Liver (tissue), 9 donors: ENCODE results near the gene RPL10A. TPM values are rescaled to one million over a fixed set of nuclear protein-coding genes. Genes with fewer than 3 reads are reported as not detected.
A peak's percentile ranks its signal among the peaks of the same experiment; 100 is the strongest.

Source experiments
- DNase-seq: peaks from one replicate; pipeline ENCODE4 v3.0.0-alpha.2; 2017; ENCODE audit warnings: low spot score
- H3K27ac ChIP-seq, 2 donors: one replicate each; pipeline ENCODE4 v1.7.0; 2013; ENCODE audit warnings: inconsistent platforms in 2 of 2, low read length in 2 of 2, control low read depth in 1 of 2, low read depth in 1 of 2, mild to moderate bottlenecking in 1 of 2
- H3K27me3 ChIP-seq, 4 donors: one replicate each; pipeline versions ENCODE4 v1.6.1 to v1.7.0; 2013; ENCODE audit warnings: low read length in 3 of 4, inconsistent platforms in 1 of 4, mild to moderate bottlenecking in 1 of 4, moderate library complexity in 1 of 4; ENCODE audit not compliant: control insufficient read depth in 4 of 4, insufficient read depth in 4 of 4
- H3K36me3 ChIP-seq, 4 donors: one replicate each; pipeline versions ENCODE4 v1.6.1 to v1.7.0; 2013; ENCODE audit warnings: low read length in 3 of 4, mild to moderate bottlenecking in 3 of 4, low read depth in 1 of 4, moderate library complexity in 1 of 4; ENCODE audit not compliant: control insufficient read depth in 4 of 4, insufficient read depth in 3 of 4
- H3K4me1 ChIP-seq, 4 donors: one replicate each; pipeline versions ENCODE4 v1.6.1 to v1.7.0; 2013; ENCODE audit warnings: low read length in 3 of 4, mild to moderate bottlenecking in 3 of 4, moderate library complexity in 1 of 4; ENCODE audit not compliant: control insufficient read depth in 4 of 4, insufficient read depth in 4 of 4
- H3K4me3 ChIP-seq, 3 donors: one replicate each; pipeline versions ENCODE4 v1.6.1 to v1.7.0; 2013; ENCODE audit warnings: low read length in 3 of 3, control low read depth in 1 of 3, low read depth in 1 of 3, mild to moderate bottlenecking in 1 of 3
- H3K9ac ChIP-seq, 2 donors: one replicate each; pipeline ENCODE4 v1.7.0; 2013; ENCODE audit warnings: low read length in 2 of 2, mild to moderate bottlenecking in 2 of 2, moderate library complexity in 2 of 2, control low read depth in 1 of 2, low read depth in 1 of 2
- H3K9me3 ChIP-seq, 4 donors: one replicate each; pipeline versions ENCODE4 v1.6.1 to v1.7.0; 2013; ENCODE audit warnings: low read length in 3 of 4; ENCODE audit not compliant: control insufficient read depth in 4 of 4
- ATF3 ChIP-seq: IDR thresholded peaks from 2 replicates; pipeline ENCODE4 v1.6.1; 2016; ENCODE audit warnings: antibody characterized with exemption
- EGR1 ChIP-seq, 2 donors: IDR thresholded peaks; 2 replicates each; pipeline ENCODE4 v1.6.1; 2016 to 2018; ENCODE audit warnings: antibody characterized with exemption in 2 of 2, low read depth in 2 of 2
- FOXA1 ChIP-seq: IDR thresholded peaks from 2 replicates; pipeline ENCODE4 v1.6.1; 2016; ENCODE audit warnings: antibody characterized with exemption
- FOXA2 ChIP-seq: IDR thresholded peaks from 2 replicates; pipeline ENCODE4 v1.6.1; 2016; ENCODE audit warnings: antibody characterized with exemption
- GABPA ChIP-seq, 2 donors: IDR thresholded peaks in 1 of 2; conservative IDR thresholded peaks in 1 of 2; 2 replicates each; pipeline ENCODE4 v1.6.1; 2016; ENCODE audit warnings: antibody characterized with exemption in 2 of 2, mild to moderate bottlenecking in 1 of 2, moderate library complexity in 1 of 2
- HNF4A ChIP-seq, 2 donors: conservative IDR thresholded peaks; 2 replicates each; pipeline ENCODE4 v1.6.1; 2016; ENCODE audit warnings: antibody characterized with exemption in 2 of 2, mild to moderate bottlenecking in 2 of 2
- HNF4G ChIP-seq: IDR thresholded peaks from 2 replicates; pipeline ENCODE4 v1.6.1; 2016; ENCODE audit warnings: antibody characterized with exemption
- JUND ChIP-seq, 2 donors: IDR thresholded peaks; 2 replicates each; pipeline ENCODE4 v1.6.1; 2016; ENCODE audit warnings: antibody characterized with exemption in 2 of 2
- MAX ChIP-seq: IDR thresholded peaks from 2 replicates; pipeline ENCODE4 v1.6.1; 2016; ENCODE audit warnings: antibody characterized with exemption
- NR2F2 ChIP-seq: IDR thresholded peaks from 2 replicates; pipeline ENCODE4 v1.6.1; 2016; ENCODE audit warnings: antibody characterized with exemption
- RAD21 ChIP-seq, 2 donors: IDR thresholded peaks; 2 replicates each; pipeline ENCODE4 v1.6.1; 2016; ENCODE audit warnings: antibody characterized with exemption in 2 of 2, mild to moderate bottlenecking in 2 of 2
- RXRA ChIP-seq, 2 donors: IDR thresholded peaks; 2 replicates each; pipeline ENCODE4 v1.6.1; 2017 to 2018; ENCODE audit warnings: antibody characterized with exemption in 2 of 2, mild to moderate bottlenecking in 1 of 2
- SP1 ChIP-seq: IDR thresholded peaks from 2 replicates; pipeline ENCODE4 v1.6.1; 2018; ENCODE audit warnings: antibody characterized with exemption, mild to moderate bottlenecking
- TAF1 ChIP-seq: conservative IDR thresholded peaks from 2 replicates; pipeline ENCODE4 v1.6.1; 2016; ENCODE audit warnings: antibody characterized with exemption, mild to moderate bottlenecking
- ZBTB33 ChIP-seq: IDR thresholded peaks from 2 replicates; pipeline ENCODE4 v1.6.1; 2016; ENCODE audit warnings: antibody characterized with exemption
- WGBS: extraction: QIAGEN DNeasy Blood & Tissue Kit; methylation state at CpG from one replicate; pipeline ENCODE4 v1.1.7; 2013; 5-methylcytosine and 5-hydroxymethylcytosine counted together
- polyA plus RNA-seq, 2 donors: library from polyadenylated mRNA; stranded (reverse) in 1 of 2; unstranded in 1 of 2; fragments of 200-250 nt in 1 of 2; fragments of >200 nt in 1 of 2; fragmentation: Nextera tagmentation in 1 of 2; extraction: Ambion mirVana in 1 of 2; gene quantifications; one replicate each; pipeline versions ENCODE4 v1.2.1 to v1.2.3, GENCODE V29; 2013 to 2015
- total RNA-seq, 2 donors: library from RNA; depleted of rRNA; stranded (reverse); fragments of >200 nt; gene quantifications; one replicate each; pipeline ENCODE4 v1.2.3, GENCODE V29; 2014
- donor health status: healthy.
- donor health status: healthy.
- donor health status: healthy.
- donor health status: healthy.
- donor health status: healthy.

Gene RPL10A
- total and polyA plus RNA-seq, 4 donors, result 213 to 1,235 (median 528) TPM

- Histone ChIP-seq H3K4me1 (peaks cover 0 to 11% (median 6%) of the 10 kb centered on the region in 4 donors), H3K27me3 (no peaks in the 10 kb centered on the region), H3K36me3 (peaks cover 0 to 4% (median 1%) of the 10 kb centered on the region in 4 donors), H3K4me3 (no peak overlapping the region), H3K27ac (peak overlapping the region; percentile 10 to 50), H3K9ac (no peak overlapping the region), H3K9me3 (no peaks in the 10 kb centered on the region)
- TF ChIP-seq MAX (no peak), GABPA (IDR thresholded peaks at IDR 0.05 in 1 of 2, conservative IDR thresholded peaks at IDR 0.05 in 1 of 2) (no peak), HNF4A (conservative IDR thresholded peaks at IDR 0.05) (no peak), FOXA1 (no peak), JUND (IDR thresholded peaks at IDR 0.05) (no peak), NR2F2 (no peak), SP1 (no peak), RAD21 (IDR thresholded peaks at IDR 0.05) (no peak), FOXA2 (no peak), ZBTB33 (no peak), HNF4G (no peak), EGR1 (IDR thresholded peaks at IDR 0.05; ENCODE audit: low read depth in 2 of 2) (no peak), RXRA (IDR thresholded peaks at IDR 0.05) (no peak), TAF1 (no peak)
- no peak for DNase-seq
- WGBS, result 77% methylated on average over 11 of the region's 11 CpGs
These were observed 17.2 kb downstream of the RPL10A start for GRCh38 chr6:35485402-35485877.

GRCh38 chr6:35486005-35486925 is 18.1 kb downstream of the RPL10A start:
- no peak overlapping the region for H3K4me3 ChIP-seq
- TF ChIP-seq GABPA (IDR thresholded peaks at IDR 0.05 in 1 of 2, conservative IDR thresholded peaks at IDR 0.05 in 1 of 2), result no peak
- no peak for TF ChIP-seq TAF1
- no peak for TF ChIP-seq ATF3
- TF ChIP-seq HNF4A (conservative IDR thresholded peaks at IDR 0.05), result no peak
- TF ChIP-seq EGR1 (IDR thresholded peaks at IDR 0.05; ENCODE audit: low read depth in 2 of 2), result no peak
- no peak for TF ChIP-seq NR2F2
- no peak for TF ChIP-seq RAD21 (IDR thresholded peaks at IDR 0.05)
- no peak for TF ChIP-seq SP1
- no peak for TF ChIP-seq RXRA (IDR thresholded peaks at IDR 0.05)
- no peak for TF ChIP-seq JUND (IDR thresholded peaks at IDR 0.05)
- TF ChIP-seq FOXA1, result no peak
- 75% methylated on average over 61 of the region's 61 CpGs for WGBS
- H3K4me1 ChIP-seq, result peaks cover 0 to 8% (median 5%) of the 10 kb centered on the region in 4 donors
- no peak overlapping the region for H3K9ac ChIP-seq
- DNase-seq, result no peak
- H3K27ac ChIP-seq, result peak overlapping the region; percentile 10 to 50
- no peaks in the 10 kb centered on the region for H3K9me3 ChIP-seq
- H3K27me3 ChIP-seq, result no peaks in the 10 kb centered on the region
- peaks cover 0 to 4% (median 1%) of the 10 kb centered on the region in 4 donors for H3K36me3 ChIP-seq
